Subcutaneous adipose tissue (tissue), 4 donors: ENCODE data around the gene FUT6. TPM values are rescaled to one million over a fixed set of nuclear protein-coding genes. Genes with fewer than 3 reads are reported as not detected.

Experiments
- CTCF ChIP-seq: fragments of 450-650 bp; IDR thresholded peaks from one replicate; pipeline ENCODE4 v1.5.1; 2016; ENCODE audit warnings: low read depth, mild to moderate bottlenecking, control low read depth, antibody characterized with exemption, moderate library complexity
- total RNA-seq, 4 donors: library from RNA; depleted of rRNA; stranded (reverse); fragments of >200 nt; gene quantifications; one replicate each; pipeline ENCODE4 v1.1.0, GENCODE V29; 2016

FUT6 gene
- total RNA-seq, 4 donors from 2014 or later, result 1.1 TPM; not detected in 3

- TF ChIP-seq CTCF, result no peak
Observed at GRCh38 chr19:5873617-5874199, 34.2 kb upstream of the FUT6 start.

- TF ChIP-seq CTCF, result no peak
Observed at GRCh38 chr19:5870986-5871394, 31.5 kb upstream of the FUT6 start.

- no peak for TF ChIP-seq CTCF
Observed at GRCh38 chr19:5867201-5868136, 28.0 kb upstream of the FUT6 start.

- no peak for TF ChIP-seq CTCF
Observed at GRCh38 chr19:5865772-5866171, 26.3 kb upstream of the FUT6 start.

GRCh38 chr19:5864725-5865486 is 25.4 kb upstream of the FUT6 start:
- TF ChIP-seq CTCF, result no peak

- no peak for TF ChIP-seq CTCF
Observed at GRCh38 chr19:5864013-5864720, 24.7 kb upstream of the FUT6 start.
